GM18909 (cell line): ENCODE measurements around the gene CCN6.

Experiments used
- ATAC-seq: cut with Tn5 transposase; IDR thresholded peaks from one replicate; pipeline ENCODE4 v1.9.1; 2021; ENCODE audit warnings: mild to moderate bottlenecking; ENCODE audit not compliant: unreplicated experiment, poor library complexity

CCN6 gene

DNA sequence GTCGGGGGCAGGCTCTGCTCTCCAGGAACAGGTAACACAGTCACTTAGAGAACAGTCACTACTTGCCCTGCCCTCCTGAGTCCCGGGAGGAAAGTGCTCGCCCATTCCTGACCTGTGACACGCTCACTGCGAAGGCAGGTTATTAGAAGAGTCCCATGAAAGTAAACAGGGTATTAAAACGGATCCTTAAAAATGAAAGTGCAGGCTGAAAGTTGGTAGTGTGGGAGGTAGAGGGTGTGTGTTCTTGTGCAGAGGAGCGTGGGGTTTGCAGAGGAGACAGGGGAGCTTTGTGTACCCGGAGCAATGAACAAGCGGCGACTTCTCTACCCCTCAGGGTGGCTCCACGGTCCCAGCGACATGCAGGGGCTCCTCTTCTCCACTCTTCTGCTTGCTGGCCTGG is at the start of gene CCN6:
Gene CCN6, plus strand, starts transcription at position 104 of the 400 bp plus-strand sequence. Its CDS starts 254 bp downstream, at position 358.
- ATAC-seq: no peak

DNA sequence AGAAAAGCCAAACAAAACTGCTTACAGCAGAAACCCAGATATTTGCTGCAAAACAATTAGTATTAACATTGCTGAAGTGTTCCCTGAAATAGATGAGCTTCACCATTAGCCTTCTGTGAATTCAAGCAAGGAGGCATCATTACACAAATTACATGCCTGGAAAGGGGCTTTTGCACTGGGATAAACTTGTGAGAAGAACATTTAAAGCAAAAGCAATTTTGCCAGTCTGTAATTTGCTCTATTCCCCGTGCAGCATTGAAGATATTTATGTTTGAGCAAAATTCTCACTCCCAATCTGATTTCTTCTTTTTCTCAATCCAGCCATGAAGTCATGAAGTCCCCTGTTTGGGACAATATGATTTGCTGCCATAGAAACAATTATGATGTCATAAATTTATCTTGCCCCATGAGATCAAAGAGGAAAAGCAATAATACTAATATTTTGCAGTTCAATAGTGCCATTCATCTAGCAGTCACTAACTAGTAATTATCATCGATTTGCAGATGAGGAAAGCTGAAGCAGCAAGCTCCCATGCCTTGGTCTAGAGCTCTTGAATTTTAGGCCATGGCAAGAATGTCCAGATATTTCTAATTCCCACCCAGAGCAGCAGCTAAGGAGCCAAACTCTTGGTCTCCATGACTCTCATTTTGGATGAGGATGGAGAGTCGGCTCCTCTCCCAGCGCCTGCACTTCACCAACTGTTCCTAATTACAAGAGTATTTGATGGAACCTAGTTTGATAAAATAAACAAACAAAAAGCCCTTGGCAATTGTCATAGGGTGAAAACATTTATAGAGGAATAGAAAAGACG is 49.5 kb upstream of the CCN6 start:
- no peak for ATAC-seq

DNA sequence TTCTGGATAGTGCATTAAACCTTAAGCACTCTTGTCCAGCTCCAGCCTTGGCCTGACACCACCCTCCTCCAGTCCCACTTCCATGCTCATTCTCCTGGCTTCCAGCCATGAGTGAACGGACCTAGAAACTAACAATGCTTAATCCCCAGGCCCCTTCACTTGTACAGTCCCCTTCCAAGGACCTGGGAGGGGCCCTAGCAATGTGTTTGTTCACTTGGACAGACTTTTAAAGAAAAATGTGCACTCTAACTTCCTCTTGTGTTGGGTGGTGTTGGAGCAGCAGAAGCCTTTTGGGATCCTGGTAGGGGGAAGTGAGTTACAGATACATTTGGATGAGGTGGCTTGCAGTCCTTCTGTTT is 48.9 kb upstream of the CCN6 start:
- ATAC-seq: no peak

DNA sequence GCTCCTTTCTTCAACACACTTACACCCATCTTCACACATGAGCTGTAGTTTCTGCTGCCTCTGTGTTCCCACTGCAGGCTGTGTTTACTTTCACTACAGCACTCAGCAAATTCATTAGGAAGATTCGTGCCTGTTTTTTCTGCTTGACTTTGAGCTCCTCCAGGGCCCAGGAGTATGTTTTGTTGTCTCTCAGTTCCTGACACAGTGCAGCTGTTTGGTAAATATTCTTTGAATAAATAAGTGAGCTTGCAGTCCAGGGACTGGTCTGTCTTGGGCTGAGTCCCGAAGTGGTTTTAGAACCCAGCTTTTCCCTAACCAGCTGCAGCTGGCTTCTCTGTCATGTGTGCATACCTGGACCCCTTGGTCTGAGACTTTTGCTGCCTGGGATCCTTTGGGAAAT is 46.6 kb upstream of the CCN6 start:
- no peak for ATAC-seq

DNA sequence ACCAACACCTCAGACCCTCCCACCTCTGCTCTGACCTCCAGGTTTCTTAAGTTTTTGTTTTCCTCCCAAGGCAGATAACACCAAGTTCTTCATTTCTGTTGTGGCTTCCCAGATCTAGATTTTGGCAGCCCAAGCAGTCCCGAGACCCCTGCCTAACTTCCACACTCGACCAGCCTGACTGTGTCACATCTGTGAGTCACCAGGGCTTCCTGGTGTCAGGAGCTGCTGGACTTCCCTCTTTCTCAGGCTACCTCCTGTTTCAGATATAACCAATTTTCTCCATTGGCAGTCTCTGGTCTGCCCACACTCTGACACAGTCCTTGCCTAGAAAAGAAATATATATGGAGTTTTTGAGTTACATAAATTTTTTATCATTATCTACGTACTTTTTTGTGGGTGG is 46.1 kb upstream of the CCN6 start:
- no peak for ATAC-seq

DNA sequence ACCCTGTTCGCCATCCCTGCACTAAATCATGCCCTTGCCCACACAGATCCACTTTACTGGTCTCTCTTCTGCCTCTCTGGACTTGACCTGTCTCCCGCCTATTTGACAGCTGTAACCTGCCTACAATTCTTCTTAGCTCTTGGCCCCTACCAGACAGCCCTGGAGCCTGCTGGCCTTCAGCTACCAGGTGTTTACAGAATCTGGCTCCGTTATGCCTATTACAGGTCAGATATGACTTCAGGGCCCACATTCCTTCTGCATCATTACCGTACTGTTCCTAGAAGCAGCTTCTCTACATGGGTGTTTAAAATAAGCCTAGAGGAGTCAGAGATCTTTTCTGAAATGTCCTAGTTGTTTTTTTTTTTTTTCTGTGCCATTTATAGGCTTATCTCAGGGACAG is 45.4 kb upstream of the CCN6 start:
- no peak for ATAC-seq

DNA sequence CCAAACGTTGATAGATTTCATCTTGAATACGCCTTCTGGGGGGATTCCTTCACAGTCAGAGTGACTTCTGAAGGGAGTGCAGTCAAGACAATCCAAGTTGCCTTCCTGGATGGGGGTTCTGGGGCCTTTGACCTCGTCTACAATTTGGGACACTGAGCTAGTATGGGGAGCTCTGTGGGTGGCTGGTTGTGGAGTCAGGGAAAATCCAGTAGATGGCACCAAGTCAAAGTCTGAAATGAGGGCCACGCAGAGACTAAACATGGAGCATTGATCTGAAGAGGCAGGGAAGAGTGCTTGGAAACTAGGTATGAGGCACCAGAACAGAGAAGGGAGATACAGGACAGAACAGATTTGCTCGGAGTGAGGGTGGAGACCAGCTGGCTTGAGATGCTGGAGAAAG is 43.6 kb upstream of the CCN6 start:
- no peak for ATAC-seq

DNA sequence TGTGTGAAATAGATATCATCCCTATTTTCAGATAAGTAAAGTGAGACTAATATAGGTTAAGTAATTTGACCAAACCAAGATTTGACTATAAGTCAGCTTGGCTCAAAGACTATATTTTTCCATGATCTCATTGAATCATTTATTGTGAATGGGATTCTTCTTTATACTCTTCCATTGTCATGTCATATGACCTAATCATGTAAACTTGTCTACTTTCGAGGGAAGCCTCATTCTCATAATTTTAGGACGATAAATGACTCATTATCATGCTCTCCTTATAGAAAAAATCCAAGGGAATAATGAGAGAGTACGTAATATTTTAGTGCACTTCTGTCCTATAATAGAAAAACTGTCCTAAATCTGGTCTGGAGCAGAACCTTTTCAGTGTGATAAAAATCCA is 40.9 kb upstream of the CCN6 start:
- no peak for ATAC-seq

DNA sequence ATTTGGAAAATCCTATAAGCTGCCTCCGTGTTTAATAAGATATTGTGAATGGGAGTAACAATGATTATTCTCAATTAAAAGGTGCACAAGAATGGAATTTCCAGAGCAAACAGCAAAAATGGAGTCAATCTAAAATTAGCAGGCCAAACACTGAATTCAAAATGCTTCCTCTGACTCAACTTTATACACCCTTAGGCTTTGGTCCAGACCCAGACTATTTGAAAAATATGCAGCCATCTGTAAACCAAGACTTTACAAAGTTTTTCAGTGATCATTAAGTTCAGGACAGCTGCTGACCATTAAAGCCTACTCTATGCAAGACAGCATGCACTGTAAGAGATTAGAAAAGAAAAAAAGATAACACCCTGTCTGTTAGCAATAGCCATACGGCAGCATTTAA is 39.4 kb upstream of the CCN6 start:
- no peak for ATAC-seq

DNA sequence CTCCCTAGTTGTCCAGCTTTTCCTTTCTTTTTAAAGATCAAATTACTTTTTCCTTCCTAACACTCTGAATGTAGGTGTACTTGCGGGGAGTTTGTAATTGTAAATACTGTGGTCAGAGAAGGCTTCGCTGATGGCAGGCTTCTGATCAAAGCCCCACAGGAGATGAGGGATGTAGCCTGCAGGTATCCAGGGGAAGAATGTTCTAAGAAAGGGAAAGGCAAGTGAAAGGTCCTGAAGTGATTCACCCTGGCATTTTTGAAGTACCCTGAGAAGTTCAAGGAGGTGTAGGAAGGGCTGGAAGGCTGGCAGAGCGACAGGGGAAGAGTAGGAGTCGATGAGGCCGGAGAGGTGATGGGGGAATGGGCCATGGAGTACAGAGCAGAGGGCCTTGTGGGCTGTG is 38.2 kb upstream of the CCN6 start:
- no peak for ATAC-seq

DNA sequence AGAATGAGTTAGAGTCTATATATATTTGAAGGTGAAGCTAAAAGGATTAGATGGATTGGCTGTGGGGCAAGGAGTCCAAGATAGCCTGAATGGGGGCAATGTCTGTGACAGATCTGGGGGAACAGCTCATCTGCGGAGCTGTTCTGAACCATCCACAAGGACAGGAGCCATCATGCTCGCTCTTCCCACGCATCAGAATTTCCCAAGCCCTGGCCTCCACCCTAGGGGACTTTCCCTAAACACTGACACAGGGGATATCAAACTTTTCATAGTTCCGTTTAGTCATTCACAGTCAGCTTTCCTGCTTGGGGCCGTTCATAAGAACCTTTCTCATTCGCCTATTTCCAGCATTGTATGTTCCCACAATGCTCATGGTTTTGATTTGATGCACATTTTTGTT is 37.6 kb upstream of the CCN6 start:
- no peak for ATAC-seq

DNA sequence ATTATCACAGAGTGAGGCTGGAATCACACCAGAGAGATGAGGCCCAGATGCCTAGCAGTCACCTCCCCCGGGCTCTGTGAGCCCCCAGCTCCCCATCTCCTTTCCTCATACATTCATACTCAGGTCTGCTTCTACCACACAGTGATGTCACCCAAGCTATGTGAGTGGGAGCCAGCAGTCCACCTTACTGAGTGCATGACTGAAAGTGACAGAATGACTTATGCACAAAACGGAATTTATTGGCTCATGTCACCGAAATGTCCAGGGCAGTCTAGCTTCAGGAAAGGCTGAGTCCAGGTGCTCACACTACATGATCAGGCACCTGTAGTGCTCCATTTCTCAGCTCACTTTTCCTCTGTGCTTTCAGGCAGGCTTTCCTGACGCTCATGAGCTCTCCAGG is 36.7 kb upstream of the CCN6 start:
- no peak for ATAC-seq

DNA sequence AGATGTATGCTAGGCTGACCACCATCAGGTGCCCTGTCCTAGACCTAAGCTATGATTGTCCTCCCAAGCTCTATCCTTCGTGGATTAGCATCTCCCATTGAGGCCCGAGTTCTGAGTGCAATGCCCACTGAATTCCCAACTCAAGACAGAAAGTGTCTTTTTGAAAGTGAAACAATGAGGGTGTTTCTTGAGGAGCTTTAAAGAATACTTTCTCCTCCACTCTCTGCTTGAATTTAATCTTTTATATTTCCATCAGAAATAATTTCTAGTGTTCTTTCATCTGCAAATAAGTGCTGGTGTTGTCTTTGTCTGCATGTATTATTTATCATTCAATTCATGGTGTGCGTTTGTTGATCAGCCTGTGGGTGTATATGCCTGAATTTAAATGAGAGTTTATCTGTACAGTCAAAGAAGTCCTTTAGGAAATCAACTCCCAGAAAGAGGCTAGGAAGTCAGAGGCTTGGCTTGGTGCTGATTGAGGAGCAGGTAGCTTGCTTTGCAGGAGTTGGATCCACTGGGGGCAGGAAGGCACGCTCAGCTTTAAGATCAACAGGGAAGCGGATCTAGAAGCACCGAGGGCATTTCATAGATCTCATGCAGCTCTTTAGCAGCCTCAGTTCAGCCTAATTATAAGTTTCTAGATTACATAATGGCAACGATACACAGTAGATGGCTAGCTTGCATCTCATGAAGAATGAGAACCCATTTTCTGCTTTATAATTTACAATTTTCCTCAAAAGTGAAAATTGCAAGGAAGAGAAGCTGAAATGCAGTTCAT is 36.0 kb upstream of the CCN6 start:
- no peak for ATAC-seq

DNA sequence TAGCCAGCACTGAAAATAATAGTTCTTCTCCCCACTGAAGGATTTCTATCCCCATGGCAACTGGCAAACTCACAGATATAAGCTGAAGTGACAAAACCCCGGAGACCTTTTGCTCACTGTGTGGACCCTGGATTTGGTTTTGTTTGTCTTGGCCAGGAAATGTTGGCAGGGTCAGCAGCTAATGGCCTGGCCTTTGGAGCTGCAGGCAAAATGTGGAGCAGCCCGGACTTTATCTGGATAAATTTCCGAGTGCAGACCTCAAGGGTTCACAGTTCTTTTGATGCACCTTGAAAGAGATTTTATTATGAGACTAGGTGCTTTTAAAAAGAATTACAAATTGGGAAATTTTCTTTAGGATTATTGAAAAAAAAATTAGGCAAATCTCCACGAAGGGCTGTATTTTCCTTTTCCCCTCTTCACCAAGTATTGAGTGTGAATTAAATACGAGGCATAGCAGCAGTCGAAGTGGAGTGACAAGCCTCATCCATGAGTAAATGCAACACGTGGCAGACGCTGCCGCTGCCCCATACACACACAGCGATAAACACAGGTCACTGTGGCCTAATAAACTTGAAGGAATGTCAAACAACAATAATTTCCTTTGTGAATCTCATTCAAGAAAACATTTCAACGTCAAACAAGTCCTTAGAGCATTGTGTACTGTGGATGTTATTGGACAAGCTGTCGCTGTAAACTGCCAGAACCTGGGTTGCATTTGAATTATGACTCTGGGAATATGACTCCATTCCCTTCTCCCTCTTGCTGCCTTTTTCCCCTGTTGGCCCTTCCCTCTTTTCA is 35.1 kb upstream of the CCN6 start:
- no peak for ATAC-seq

DNA sequence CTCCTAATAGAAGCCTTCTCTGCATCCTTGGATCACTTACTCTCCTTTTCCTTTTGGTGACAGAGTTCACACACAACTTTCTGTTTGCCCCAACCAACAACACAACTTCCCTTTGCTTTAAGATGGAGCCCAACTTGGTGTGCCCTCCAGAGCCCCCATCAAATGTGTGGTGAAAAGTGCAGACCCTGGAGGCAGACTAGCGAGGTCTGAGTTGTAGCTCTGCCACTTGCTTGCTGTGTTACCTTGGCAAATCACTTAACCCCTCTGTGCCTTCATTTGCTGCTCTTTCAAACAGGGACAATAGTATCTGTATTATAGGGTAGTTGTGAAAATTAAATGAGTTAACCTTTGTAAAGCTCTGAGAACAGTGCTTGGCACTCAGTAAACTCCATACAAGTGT is 34.3 kb upstream of the CCN6 start:
- ATAC-seq: no peak

DNA sequence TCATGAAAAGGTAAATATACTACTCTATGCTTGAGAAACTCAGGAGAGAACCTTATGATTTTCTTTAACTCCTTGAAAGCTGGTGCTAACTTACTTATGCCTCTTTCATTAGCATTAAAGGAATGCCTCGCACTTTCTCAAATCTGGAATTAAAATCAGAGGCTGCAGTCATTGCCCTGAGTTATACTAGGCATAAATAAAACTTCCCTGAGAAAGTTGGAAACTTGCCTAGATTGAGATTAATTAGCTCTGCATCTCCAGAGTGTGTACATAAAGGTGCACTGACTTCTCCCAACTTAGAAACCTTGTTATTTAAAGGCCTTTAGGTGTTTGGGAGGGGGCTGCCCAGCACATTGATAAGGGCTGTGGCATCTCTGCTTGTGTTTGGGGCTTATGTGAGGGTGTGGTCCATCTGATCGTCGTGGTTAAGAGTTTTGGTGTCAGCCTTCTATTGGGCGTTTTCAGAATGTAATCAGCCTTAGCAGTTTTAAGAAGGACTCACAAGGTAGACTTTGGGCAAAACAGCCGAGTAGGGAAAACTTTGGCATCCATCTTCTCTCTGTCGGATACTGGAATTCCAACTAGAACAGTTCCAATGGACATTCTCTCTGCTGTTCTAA is 32.1 kb upstream of the CCN6 start:
- ATAC-seq: no peak

DNA sequence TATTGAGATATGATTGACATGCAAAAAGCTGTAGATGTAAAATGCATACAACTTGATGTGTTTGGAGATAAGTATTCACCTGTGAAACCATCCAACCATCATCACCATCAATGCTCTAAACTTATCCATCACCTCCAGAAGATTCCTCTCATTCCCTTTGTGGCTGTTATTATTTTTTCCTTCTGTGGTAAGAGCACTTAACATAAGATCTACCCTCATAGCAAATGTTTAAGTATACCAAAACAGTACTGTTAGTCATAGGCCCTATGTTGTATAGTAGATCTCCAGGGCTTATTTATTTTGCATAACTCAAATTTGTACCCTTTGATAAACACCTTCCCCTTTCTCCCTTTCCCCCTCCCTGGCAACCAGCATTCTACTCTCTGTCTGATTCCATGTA is 31.2 kb upstream of the CCN6 start:
- ATAC-seq: no peak

DNA sequence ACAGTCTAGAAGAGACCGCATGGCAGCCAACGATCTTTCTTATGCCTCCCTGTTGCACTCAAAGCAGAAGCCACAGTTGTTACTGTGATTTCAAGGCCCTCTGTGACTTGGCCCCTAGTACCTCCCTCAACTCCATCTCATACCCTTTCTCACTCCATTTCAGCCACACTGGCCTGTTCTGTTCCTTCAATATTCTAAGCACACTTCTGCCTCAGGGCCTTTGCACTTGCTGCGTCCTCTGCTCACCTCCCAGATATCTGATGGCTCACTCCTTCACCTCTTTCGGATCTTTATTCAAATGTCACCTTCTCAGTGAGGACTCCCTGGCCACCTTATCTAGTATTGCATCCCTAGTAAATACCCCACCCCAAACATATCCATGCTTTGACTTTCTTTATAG is 29.4 kb upstream of the CCN6 start:
- ATAC-seq: no peak

DNA sequence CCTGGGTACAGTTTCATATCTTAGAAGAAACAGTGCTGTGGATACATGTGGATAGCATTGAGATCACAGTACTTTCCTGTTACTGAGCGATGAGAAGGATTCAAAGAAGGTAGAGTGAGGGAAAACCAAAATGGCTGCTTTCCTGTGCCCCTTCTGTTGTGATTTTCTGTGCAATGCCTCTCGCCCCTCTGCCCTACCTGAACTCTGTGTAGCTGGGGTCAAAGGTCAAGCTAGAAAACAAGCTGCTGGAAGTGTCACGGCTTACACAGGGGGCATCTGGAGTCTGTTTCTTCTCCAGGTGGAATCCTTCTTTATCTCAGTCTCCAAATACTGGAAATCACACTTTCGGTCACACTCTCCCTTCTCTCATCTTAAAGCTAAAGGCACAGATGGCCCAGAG is 27.0 kb upstream of the CCN6 start:
- no peak for ATAC-seq

DNA sequence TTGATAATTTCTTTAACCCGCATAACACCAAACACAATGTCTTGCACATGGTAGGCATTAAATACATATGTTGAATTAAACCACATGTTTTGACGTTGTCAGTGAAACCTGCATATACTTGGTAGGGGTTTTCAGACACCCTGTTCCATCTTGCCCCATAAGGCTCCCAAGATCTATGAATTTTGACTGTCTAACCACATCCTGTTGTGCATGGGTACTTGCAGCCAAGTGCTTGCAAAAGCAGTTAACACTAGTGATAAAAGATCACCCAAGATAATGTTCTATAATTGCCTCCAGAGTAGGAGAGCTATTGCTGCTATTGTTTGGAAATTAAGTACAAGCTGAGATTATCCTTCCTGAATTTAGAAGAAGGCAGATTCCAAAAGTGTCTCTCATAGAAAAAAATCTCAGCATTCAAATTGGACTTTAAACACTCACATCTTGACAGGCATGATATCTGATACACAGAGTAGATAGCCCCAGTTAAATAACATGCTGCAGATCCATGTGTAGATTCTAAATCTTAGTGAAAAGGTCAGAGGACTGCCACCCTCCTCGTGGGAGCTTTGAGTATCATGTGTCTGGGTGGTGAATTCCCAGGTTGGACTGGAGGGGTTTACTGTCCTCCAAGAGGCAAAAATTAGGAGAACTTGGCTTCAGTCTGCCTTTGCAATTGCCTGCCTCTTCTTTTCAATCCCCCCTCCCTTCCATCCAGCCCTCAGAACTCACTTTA is 25.8 kb upstream of the CCN6 start:
- ATAC-seq: peak; percentile 72
